Endodermal cell (in vitro differentiated cells): ENCODE measurements around the gene ATAD5. TPM values are rescaled to one million over a fixed set of nuclear protein-coding genes. Genes with fewer than 3 reads are reported as not detected.
"Not testable (repeated sequence)": the region's sequence is repeated elsewhere in the genome, so short reads cannot be mapped to it uniquely, and the experiment has no call there.

Experiments
- DNase-seq: peaks from one replicate; pipeline ENCODE4 v3.0.0-alpha.2; 2017
- H3K27ac ChIP-seq: 2 replicates; pipeline ENCODE4 v1.5.1; 2013; ENCODE audit warnings: mild to moderate bottlenecking, low read depth, low read length, moderate library complexity
- H3K27me3 ChIP-seq: 2 replicates; pipeline ENCODE4 v1.6.1; 2013; ENCODE audit warnings: mild to moderate bottlenecking, low read length, moderate library complexity; ENCODE audit not compliant: insufficient read depth, control insufficient read depth, poor library complexity, severe bottlenecking
- H3K36me3 ChIP-seq: 2 replicates; pipeline ENCODE4 v1.7.0; 2013; ENCODE audit warnings: mild to moderate bottlenecking, low read length, moderate library complexity; ENCODE audit not compliant: control insufficient read depth, insufficient read depth
- H3K4me1 ChIP-seq: one replicate; pipeline ENCODE4 v1.7.0; 2013; ENCODE audit warnings: low read length; ENCODE audit not compliant: control insufficient read depth, insufficient read depth
- H3K4me3 ChIP-seq: 2 replicates; pipeline ENCODE4 v1.5.1; 2013; ENCODE audit warnings: mild to moderate bottlenecking, low read length, moderate library complexity
- H3K9ac ChIP-seq: 2 replicates; pipeline ENCODE4 v1.6.1; 2013; ENCODE audit warnings: mild to moderate bottlenecking, low read length, moderate library complexity; ENCODE audit not compliant: poor library complexity, severe bottlenecking; ENCODE audit errors: extremely low read depth
- H3K9me3 ChIP-seq: 2 replicates; pipeline ENCODE4 v1.6.1; 2013; ENCODE audit warnings: mild to moderate bottlenecking, low read length, moderate library complexity; ENCODE audit not compliant: control insufficient read depth
- H3K27ac Mint-ChIP-seq: 2 replicates; pipeline ENCODE4 v1.8.0; 2020; ENCODE audit warnings: mixed read lengths
- H3K27me3 Mint-ChIP-seq: 2 replicates; pipeline ENCODE4 v1.8.0; 2021; ENCODE audit warnings: mild to moderate bottlenecking, mixed read lengths; ENCODE audit not compliant: insufficient read depth
- H3K36me3 Mint-ChIP-seq: 2 replicates; pipeline ENCODE4 v1.8.0; 2020; ENCODE audit warnings: low read depth, mixed read lengths
- H3K4me1 Mint-ChIP-seq: 2 replicates; pipeline ENCODE4 v1.8.0; 2020; ENCODE audit warnings: mixed read lengths
- H3K4me3 Mint-ChIP-seq: 2 replicates; pipeline ENCODE4 v1.8.0; 2020; ENCODE audit warnings: mild to moderate bottlenecking, moderate library complexity, mixed read lengths
- H3K9me3 Mint-ChIP-seq: 2 replicates; pipeline ENCODE4 v1.8.0; 2020; ENCODE audit warnings: mild to moderate bottlenecking, mixed read lengths
- WGBS, 2 experiments: methylation state at CpG; one replicate each; pipeline versions ENCODE4 v1.1.5 to v1.1.7; 2013; ENCODE audit warnings: missing lambda C conversion rate in 2 of 2, mixed read lengths in 1 of 2; ENCODE audit not compliant: insufficient coverage in 1 of 2, insufficient read length in 1 of 2; 5-methylcytosine and 5-hydroxymethylcytosine counted together
- total RNA-seq, 2 donors: library from RNA; stranded (reverse); fragmentation: NEBNext Ultra II Directional in 1 of 2; extraction: Animal tissue kit (Norgen Biotek cat#: 25700) in 1 of 2; gene quantifications; 2 replicates in 1 of 2; 3 replicates in 1 of 2; pipeline ENCODE4 v1.2.1, GENCODE V29; 2021
- TF ChIP-seq, protein P1 (sequence below): fragments of 200-600 bp; sonication (generic); conservative IDR thresholded peaks from 2 replicates; pipeline ENCODE4 v1.5.0; 2021; ENCODE audit warnings: antibody characterized with exemption, mild to moderate bottlenecking

The ATAD5 gene
- total RNA-seq, 2 donors from 2014 or later = 20.3 to 29.7 TPM

- H3K9me3 ChIP-seq = no peaks in the 10 kb centered on the region
- Mint-ChIP-seq H3K9me3 (no peaks in the 10 kb centered on the region), H3K27ac (peak within 1 kb of the TSS; percentile 94), H3K4me3 (peak within 1 kb of the TSS; percentile 79), H3K27me3 (no peaks in the 10 kb centered on the region), H3K4me1 (peaks cover 5% of the 10 kb centered on the region), H3K36me3 (peaks cover 12% of the 10 kb centered on the region)
- WGBS, 2 experiments = 0 to 2% methylated on average over 21 to 47 of the region's 47 CpGs
- DNase-seq = peak; percentile 100
- H3K4me3 ChIP-seq = peak within 1 kb of the TSS; percentile 89
- peak within 1 kb of the TSS; percentile 91 for H3K9ac ChIP-seq
- peaks cover 25% of the 10 kb centered on the region for H3K36me3 ChIP-seq
- TF ChIP-seq, protein P1, sequence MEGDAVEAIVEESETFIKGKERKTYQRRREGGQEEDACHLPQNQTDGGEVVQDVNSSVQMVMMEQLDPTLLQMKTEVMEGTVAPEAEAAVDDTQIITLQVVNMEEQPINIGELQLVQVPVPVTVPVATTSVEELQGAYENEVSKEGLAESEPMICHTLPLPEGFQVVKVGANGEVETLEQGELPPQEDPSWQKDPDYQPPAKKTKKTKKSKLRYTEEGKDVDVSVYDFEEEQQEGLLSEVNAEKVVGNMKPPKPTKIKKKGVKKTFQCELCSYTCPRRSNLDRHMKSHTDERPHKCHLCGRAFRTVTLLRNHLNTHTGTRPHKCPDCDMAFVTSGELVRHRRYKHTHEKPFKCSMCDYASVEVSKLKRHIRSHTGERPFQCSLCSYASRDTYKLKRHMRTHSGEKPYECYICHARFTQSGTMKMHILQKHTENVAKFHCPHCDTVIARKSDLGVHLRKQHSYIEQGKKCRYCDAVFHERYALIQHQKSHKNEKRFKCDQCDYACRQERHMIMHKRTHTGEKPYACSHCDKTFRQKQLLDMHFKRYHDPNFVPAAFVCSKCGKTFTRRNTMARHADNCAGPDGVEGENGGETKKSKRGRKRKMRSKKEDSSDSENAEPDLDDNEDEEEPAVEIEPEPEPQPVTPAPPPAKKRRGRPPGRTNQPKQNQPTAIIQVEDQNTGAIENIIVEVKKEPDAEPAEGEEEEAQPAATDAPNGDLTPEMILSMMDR = no peak
- no peaks in the 10 kb centered on the region for H3K4me1 ChIP-seq
- peak within 1 kb of the TSS; percentile 74 for H3K27ac ChIP-seq
- H3K27me3 ChIP-seq = no peaks in the 10 kb centered on the region
Observed at GRCh38 chr17:30906101-30906911, 74.5 kb downstream of the ATAD5 start, which contains the start of gene TEFM. TSS of gene TEFM (minus strand) at chr17:30906238. CDS start at chr17:30906198, 40 bp downstream.

- H3K27me3 Mint-ChIP-seq = no peaks in the 10 kb centered on the region
Observed at GRCh38 chr17:30908717-30909420, 77.1 kb downstream of the ATAD5 start.

DNA sequence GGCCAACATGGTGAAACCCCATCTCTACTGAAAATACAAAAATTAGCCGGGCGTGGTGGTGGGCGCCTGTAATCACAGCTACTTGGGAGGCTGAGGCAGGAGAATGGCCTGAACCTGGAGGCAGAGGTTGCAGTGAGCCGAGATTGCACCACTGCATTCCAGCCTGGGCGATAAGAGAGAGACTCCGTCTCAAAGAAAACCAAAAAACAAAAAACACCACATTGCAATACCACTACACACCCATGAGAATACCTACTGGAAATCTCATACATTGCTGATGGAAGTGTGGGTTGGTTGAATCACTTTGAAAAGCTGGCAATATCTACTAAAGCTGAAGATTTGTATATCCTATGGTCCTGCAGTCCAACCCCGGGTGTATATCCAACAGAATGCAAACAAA lies 78.4 kb downstream of the ATAD5 start:
- not testable (repeated sequence) for H3K36me3 ChIP-seq, H3K27me3 Mint-ChIP-seq, H3K27me3 ChIP-seq, H3K9ac ChIP-seq, H3K27ac Mint-ChIP-seq, H3K4me3 Mint-ChIP-seq, H3K4me3 ChIP-seq, H3K9me3 Mint-ChIP-seq, H3K9me3 ChIP-seq, DNase-seq, H3K4me1 Mint-ChIP-seq, H3K27ac ChIP-seq, H3K36me3 Mint-ChIP-seq, H3K4me1 ChIP-seq
- WGBS, 2 experiments = 96 to 97% methylated on average over 4 to 6 of the region's 7 CpGs

More at GRCh38 chr17:30908717-30909420, 77.1 kb downstream of the ATAD5 start:
- Mint-ChIP-seq H3K27ac (no peak overlapping the region), H3K9me3 (no peaks in the 10 kb centered on the region), H3K36me3 (peaks cover 4% of the 10 kb centered on the region), H3K4me3 (no peak overlapping the region), H3K4me1 (peaks cover 5% of the 10 kb centered on the region)
- Histone ChIP-seq H3K27ac (no peak overlapping the region), H3K9me3 (no peaks in the 10 kb centered on the region), H3K36me3 (peaks cover 6% of the 10 kb centered on the region), H3K9ac (no peak overlapping the region), H3K4me3 (no peak overlapping the region), H3K4me1 (no peaks in the 10 kb centered on the region), H3K27me3 (no peaks in the 10 kb centered on the region)
- no peak for DNase-seq
- TF ChIP-seq, protein P1 = no peak
- whole genome bisulfite sequencing, 2 experiments = 94 to 100% methylated on average over 2 to 3 of the region's 3 CpGs
